Right lobe of liver (tissue), 6 donors: ENCODE results near the gene ZNF581. TPM values are rescaled to one million over a fixed set of nuclear protein-coding genes. Genes with fewer than 3 reads are reported as not detected.

Source experiments
- ATAC-seq, 4 donors: fragments of 200-7000 bp; cut with Tn5 transposase; one replicate each; pipeline ENCODE4 v1.9.1; 2020; ENCODE audit warnings: mild to moderate bottlenecking in 4 of 4, moderate library complexity in 4 of 4
- DNase-seq, 3 donors: peaks; one replicate each; pipeline ENCODE4 v3.0.0-alpha.2; 2020
- H3K27ac ChIP-seq, 3 donors: fragments of 200-600 bp; one replicate each; pipeline ENCODE4 v1.8.0; 2022
- H3K27me3 ChIP-seq, 2 donors: fragments of 200-600 bp; one replicate each; pipeline ENCODE4 v1.8.0; 2022
- H3K36me3 ChIP-seq, 4 donors: fragments of 200-600 bp; sonication (generic) in 1 of 4; one replicate each; pipeline versions ENCODE4 v1.5.1 to v1.8.0; 2017 to 2022; ENCODE audit warnings: control low read depth in 1 of 4
- H3K4me1 ChIP-seq, 4 donors: fragments of 200-600 bp; sonication (generic) in 1 of 4; one replicate each; pipeline versions ENCODE4 v1.5.1 to v1.8.0; 2017 to 2022; ENCODE audit warnings: control low read depth in 1 of 4
- H3K4me3 ChIP-seq, 3 donors: fragments of 200-600 bp; one replicate each; pipeline ENCODE4 v1.8.0; 2022
- H3K9me3 ChIP-seq, 4 donors: fragments of 200-600 bp; sonication (generic) in 1 of 4; one replicate each; pipeline versions ENCODE4 v1.5.1 to v1.8.0; 2017 to 2022; ENCODE audit warnings: control low read depth in 1 of 4
- CTCF ChIP-seq, 4 donors: fragments of 200-600 bp in 3 of 4; fragments of 450-650 bp in 1 of 4; IDR thresholded peaks; one replicate each; pipeline versions ENCODE4 v1.5.1 to v1.8.0; 2016 to 2022; ENCODE audit warnings: antibody characterized with exemption in 4 of 4, mild to moderate bottlenecking in 2 of 4
- POLR2A ChIP-seq: fragments of 450-650 bp; IDR thresholded peaks from one replicate; pipeline ENCODE4 v1.6.1; 2017; ENCODE audit warnings: antibody characterized with exemption, mild to moderate bottlenecking
- WGBS: methylation state at CpG from one replicate; pipeline ENCODE4 v1.1.6; 2018; ENCODE audit warnings: low coverage, low lambda C conversion rate; ENCODE audit not compliant: insufficient coverage; ENCODE audit errors: missing lambda C conversion rate; 5-methylcytosine and 5-hydroxymethylcytosine counted together
- intact Hi-C, 2 donors: fragments of 100-400 bp; cut with DNase I; formaldehyde crosslinking; loops; one replicate each; pipeline versions ENCODE4 v1.11.2 to v1.14.1; 2022
- total RNA-seq, 6 experiments: library from RNA; depleted of rRNA in 2 of 6; stranded (reverse); fragments of >200 nt in 2 of 6; fragmentation: NEBNext Ultra II Directional in 3 of 6; extraction: Animal tissue kit (Norgen Biotek cat#: 25700) in 3 of 6; gene quantifications; one replicate each; pipeline versions ENCODE4 v1.1.0 to v1.2.4, GENCODE V29; 2016 to 2023
- donor health status: DM: no; HTN: yes; CAD: no.
- donor health status: DM: no; HTN: no; CAD: no.
- donor health status: DM: no; HTN: no; CAD: no.
- donor health status: DM: no; HTN: yes; CAD: no.
- donor health status: DM: no; HTN: yes; CAD: no.

The ZNF581 gene
- total RNA-seq, 6 experiments from 2014 or later, result 2.7 to 7.3 (median 5.1) TPM

- 91% methylated on average over 4 of the region's 12 CpGs for WGBS
- peaks cover 0 to 8% (median 0%) of the 10 kb centered on the region in 4 donors for H3K36me3 ChIP-seq
- no peak overlapping the region for H3K27ac ChIP-seq
- DNase-seq (no peak), ATAC-seq (no peak)
- intact Hi-C loops, result no loop called here
- no peak overlapping the region for H3K4me3 ChIP-seq
- no peak for TF ChIP-seq CTCF (IDR thresholded peaks at IDR 0.05)
- no peak for TF ChIP-seq POLR2A
- H3K27me3 ChIP-seq, result no peaks in the 10 kb centered on the region
- no peaks in the 10 kb centered on the region for H3K9me3 ChIP-seq
- H3K4me1 ChIP-seq, result peaks cover 0 to 11% (median 0%) of the 10 kb centered on the region in 4 donors
Observed at GRCh38 chr19:55620410-55621204, 22.8 kb upstream of the ZNF581 start.

GRCh38 chr19:55621205-55621672 lies 22.2 kb upstream of the ZNF581 start:
- DNase-seq (no peak), ATAC-seq (no peak)
- H3K27me3 ChIP-seq, result no peaks in the 10 kb centered on the region
- no peaks in the 10 kb centered on the region for H3K9me3 ChIP-seq
- intact Hi-C loops, result no loop called here
- no peak for TF ChIP-seq POLR2A
- TF ChIP-seq CTCF (IDR thresholded peaks at IDR 0.05), result no peak
- peaks cover 0 to 11% (median 0%) of the 10 kb centered on the region in 4 donors for H3K4me1 ChIP-seq
- no peak overlapping the region for H3K4me3 ChIP-seq
- no peak overlapping the region for H3K27ac ChIP-seq
- 100% methylated on average over 1 of the region's 9 CpGs for WGBS
- H3K36me3 ChIP-seq, result peaks cover 0 to 4% (median 0%) of the 10 kb centered on the region in 4 donors

- DNase-seq (peak in 1 of 3 donors; percentile 62), ATAC-seq (no peak)
Observed at GRCh38 chr19:55621673-55622231, 21.7 kb upstream of the ZNF581 start.

More at GRCh38 chr19:55621673-55622231, 21.7 kb upstream of the ZNF581 start:
- no peaks in the 10 kb centered on the region for H3K36me3 ChIP-seq
- TF ChIP-seq POLR2A (no peak), CTCF (IDR thresholded peaks at IDR 0.05) (no peak)
- WGBS, result 97% methylated on average over 32 of the region's 55 CpGs
- intact Hi-C loops, result no loop called here
- H3K4me3 ChIP-seq, result no peak overlapping the region
- H3K9me3 ChIP-seq, result no peaks in the 10 kb centered on the region
- H3K4me1 ChIP-seq, result peaks cover 0 to 11% (median 0%) of the 10 kb centered on the region in 4 donors
- H3K27ac ChIP-seq, result no peak overlapping the region
- H3K27me3 ChIP-seq, result no peaks in the 10 kb centered on the region
